Ureter (tissue), 1 donor: ENCODE results near the gene SGSM1. TPM values are rescaled to one million over a fixed set of nuclear protein-coding genes. Genes with fewer than 3 reads are reported as not detected.

Source experiments
- DNase-seq: peaks from one replicate; pipeline ENCODE4 v3.0.0-alpha.2; 2020; ENCODE audit warnings: low spot score
- total RNA-seq: library from RNA; stranded (reverse); gene quantifications from one replicate; pipeline ENCODE4 v1.2.4, GENCODE V29; 2023
- donor health status: DM: yes; HTN: yes; CAD: no.

Gene SGSM1, protein sequence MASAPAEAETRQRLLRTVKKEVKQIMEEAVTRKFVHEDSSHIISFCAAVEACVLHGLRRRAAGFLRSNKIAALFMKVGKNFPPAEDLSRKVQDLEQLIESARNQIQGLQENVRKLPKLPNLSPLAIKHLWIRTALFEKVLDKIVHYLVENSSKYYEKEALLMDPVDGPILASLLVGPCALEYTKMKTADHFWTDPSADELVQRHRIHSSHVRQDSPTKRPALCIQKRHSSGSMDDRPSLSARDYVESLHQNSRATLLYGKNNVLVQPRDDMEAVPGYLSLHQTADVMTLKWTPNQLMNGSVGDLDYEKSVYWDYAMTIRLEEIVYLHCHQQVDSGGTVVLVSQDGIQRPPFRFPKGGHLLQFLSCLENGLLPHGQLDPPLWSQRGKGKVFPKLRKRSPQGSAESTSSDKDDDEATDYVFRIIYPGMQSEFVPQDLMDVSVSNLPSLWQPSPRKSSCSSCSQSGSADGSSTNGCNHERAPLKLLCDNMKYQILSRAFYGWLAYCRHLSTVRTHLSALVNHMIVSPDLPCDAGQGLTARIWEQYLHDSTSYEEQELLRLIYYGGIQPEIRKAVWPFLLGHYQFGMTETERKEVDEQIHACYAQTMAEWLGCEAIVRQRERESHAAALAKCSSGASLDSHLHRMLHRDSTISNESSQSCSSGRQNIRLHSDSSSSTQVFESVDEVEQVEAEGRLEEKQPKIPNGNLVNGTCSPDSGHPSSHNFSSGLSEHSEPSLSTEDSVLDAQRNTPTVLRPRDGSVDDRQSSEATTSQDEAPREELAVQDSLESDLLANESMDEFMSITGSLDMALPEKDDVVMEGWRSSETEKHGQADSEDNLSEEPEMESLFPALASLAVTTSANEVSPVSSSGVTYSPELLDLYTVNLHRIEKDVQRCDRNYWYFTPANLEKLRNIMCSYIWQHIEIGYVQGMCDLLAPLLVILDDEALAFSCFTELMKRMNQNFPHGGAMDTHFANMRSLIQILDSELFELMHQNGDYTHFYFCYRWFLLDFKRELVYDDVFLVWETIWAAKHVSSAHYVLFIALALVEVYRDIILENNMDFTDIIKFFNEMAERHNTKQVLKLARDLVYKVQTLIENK
- total RNA-seq = 10.6 TPM

DNA sequence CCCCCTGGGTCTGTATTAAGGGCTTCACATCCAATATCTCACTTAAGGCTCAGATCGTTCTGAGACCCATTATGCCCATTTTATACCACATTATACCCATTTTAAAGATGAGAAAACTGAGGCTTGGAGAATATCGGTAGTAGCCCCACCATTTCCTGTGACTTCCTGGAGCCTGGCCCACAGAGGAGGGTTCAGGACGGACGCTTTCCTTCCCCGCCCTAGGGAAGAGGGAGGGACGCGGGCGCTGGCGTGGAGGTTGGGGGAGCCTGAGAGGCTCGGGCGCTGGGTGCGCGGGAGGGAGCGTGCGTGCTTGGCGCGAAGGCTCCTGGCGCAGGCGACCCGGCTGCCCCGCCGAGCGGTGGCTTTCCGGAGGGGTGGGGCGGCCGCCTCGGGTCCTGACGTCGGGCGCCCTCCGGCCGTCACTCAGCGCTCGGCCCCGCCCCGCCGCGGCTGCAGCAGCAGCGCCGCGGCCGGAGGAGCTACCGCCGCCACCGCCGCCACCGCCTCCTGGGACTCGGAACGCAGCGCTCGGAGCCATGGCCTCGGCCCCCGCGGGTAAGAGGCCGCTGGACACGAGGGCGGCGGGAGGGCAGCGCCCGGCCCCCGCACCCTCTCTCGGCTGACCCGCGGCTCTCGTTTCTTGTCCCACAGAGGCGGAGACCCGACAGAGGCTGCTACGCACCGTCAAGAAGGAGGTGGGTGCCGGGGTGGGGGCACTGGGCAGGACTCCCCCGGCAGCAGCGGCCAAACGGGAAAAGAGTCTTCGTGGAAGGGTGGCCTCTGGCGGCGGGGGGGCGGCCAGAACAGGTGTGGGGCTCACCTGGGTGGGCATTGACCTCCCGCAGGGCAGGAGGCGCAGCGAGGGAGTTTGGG, at the start of gene SGSM1:
Gene SGSM1, plus strand, starts transcription at position 422 of the 873 bp plus-strand sequence. Its CDS starts 115 bp downstream, at position 537.
- peak; percentile 71 for DNase-seq

DNA sequence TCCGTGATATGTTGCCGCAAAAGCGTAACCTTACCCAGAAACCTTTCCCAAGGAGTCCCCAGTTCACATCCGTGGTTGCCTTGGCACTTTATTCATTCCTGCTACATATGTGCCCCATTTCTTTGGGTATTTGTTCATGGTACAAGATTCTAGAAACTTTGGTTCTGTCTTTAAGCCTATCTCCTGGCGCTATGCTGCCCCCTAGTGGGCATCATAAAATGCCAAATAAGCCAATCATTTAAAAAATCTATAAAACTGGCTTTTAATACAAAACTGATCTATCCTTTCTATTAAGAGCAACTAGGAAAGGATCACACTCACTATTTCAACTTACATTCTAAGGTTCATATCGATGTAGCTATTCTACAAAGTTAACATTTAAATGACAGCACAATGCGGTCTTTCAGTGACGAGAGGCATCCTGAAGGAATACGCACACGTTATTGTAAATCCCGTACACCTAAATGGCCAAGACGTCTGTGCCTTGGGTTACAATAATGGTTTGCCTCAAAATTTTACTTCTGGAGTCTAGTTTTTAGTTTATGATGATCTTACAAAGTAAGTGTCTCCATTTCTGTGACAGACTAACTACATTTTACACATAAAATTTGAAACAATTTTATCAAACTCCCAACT, 47.7 kb upstream of the SGSM1 start:
- DNase-seq = no peak

DNA sequence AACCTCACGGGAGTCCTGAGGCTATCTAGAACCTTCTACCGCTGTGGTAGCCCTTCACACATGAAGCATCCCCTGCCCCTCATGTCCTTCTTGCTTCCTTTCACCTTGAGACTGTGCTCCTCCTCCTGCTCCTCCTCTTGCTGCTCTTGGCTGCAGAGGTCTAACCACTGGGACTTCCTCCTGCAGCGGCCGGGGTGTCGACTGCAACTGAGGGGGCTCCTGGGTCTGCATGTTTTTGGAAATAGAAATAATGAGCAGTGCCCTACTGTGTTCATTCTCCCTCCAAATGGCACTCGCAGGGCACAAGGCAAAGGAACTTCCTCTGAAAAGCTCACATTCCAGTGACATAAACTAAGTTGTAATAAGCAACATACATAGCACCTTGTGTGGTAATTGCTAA, 46.2 kb upstream of the SGSM1 start:
- no peak for DNase-seq

DNA sequence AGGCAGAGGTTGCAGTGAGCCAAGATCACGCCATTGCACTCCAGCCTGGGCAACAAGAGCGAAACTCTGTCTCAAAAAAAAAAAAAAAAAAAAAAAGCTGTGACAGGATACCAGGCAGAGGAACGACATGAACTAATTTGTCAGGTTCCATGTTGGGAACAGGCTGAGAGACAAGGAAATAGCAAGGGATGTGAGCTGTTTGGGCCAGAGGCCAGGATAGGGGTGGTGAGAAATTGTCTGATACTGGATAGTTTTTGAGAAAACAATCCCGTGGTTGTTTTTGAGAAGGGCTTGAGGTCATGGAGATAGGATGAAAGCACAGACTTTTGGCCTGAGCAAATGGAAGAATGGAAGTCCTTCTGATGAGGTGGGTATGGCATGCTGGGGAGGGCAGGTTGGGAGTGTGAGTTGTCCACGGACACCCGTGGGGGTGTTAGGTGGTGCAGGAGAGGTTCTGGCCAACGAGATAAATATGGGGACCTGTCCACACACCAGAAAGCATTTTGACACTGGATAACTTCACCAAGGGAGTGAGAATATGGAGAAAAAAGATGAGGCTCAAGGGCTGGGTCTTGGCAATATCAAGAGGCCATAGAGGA, 45.2 kb upstream of the SGSM1 start:
- DNase-seq = no peak

DNA sequence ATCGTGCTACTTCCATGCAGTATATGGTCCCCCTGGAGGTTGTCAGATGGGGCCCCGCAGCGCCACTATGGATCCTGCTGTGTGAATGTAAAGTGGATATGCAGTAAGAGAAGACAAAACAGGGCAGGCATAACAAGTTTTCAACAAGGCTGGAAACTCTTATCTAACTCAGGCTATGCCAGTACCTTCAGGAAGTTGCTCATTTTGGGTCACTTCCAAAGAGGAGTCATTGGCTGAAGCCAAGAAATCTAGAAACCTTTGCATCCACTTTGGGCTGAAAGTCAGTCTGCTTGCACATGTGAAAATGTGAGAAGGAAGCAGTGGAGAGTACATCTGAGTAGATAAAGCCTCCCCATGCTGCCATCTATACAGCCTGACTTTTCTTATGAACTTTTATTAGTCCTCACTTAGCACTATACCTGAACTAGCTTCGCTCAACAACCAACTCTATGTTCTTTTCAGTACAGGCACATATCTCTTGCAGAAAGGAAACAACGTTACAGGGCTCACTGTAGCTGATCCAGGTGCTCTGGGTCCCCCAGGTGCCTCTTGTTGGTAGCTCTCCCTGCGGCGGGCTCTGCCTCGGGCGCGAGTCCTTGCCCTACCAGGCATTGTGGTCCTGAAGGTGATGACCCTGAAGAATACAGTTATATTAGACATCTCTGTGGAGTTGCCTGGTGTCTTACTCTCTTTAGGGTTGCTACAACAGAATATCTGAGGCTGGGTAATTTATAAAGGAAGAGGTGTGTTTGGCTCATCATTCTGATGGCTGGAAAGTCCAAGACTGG, 43.9 kb upstream of the SGSM1 start:
- no peak for DNase-seq

DNA sequence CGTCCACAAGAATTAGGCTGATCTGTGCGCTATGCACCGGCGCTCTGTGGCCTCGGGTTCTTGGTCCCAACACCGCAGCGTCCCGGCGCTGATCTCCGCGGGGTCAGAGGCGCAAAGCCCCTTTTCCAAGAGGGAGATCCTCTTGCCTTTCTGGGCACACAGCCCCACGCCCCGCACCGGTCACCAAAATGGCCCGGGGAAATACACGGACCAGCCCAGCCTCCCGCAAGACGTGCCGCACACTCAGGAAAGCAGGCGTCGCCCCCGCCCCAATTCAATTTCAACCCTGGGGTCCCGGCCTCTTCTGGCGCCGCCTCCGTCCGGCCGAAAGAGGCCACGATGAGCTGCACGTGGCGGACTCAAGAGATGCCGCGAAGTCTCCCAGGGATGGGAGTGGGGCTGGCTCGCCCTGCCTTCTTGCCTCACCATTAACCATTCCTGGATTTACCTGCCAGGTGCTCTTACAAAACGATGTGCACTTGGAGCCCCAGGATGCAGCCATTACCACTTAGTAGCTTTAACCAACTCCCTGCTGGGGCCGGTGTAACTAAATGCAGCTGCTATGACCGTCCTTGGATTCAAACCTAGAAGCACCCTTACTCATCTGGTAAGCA, 42.0 kb upstream of the SGSM1 start:
- DNase-seq = no peak

DNA sequence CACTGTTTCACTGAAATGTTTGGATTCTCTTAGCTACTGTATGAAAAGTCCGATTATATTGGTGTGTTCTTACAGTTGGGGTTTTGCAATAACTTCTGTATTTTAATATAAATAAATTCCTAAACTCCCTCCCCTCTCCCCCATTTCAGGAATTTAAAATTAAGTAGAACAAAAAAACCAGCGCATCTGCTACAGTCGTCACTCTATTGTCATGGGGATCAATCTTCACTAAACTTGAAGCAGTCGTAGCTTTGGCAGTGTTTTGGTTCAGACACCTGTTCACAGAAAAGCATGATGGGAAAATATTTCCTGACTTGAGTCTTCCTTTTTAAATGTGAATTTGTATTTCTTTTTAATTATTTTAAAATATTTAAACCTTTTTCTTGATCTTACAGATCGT, 40.8 kb upstream of the SGSM1 start:
- no peak for DNase-seq

DNA sequence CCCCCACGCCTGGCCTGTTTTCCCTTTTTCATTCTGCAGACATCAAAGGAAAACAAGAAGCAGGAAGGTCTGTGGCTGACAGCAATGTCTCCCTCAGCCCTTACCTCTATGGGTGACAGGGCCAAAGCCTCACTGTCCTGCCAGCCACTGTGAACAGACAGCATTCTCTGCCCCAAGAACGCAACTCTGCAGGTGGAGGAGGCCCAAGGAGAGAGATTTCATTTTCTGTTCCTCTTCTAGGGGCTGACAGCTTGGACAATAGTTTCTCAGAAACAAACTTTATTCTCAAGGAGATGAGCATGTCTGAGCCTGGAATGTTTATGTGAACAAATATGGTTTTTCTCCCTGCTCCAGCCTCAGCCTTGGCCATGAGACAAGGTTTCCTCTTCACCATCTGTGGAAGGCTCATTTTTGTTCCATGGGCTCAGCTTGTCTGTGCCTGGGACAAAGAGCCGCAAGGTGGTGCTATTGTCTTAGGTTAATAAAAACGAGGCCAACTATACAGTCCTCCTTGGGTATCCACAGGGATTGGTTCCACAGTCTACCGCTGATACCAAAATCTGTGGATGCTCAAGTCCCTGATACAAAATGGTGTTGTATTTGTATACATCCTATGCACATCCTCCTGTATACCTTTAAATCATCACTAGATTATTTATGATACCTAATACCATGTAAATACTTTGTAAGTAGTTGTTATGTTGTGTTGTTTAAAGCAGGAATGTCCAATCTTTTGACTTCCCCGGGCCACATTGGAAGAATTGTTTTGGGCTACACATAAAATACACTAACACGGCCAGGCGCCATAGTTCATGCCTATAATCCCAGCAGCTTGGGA, 37.3 kb upstream of the SGSM1 start:
- peak; percentile 66 for DNase-seq

DNA sequence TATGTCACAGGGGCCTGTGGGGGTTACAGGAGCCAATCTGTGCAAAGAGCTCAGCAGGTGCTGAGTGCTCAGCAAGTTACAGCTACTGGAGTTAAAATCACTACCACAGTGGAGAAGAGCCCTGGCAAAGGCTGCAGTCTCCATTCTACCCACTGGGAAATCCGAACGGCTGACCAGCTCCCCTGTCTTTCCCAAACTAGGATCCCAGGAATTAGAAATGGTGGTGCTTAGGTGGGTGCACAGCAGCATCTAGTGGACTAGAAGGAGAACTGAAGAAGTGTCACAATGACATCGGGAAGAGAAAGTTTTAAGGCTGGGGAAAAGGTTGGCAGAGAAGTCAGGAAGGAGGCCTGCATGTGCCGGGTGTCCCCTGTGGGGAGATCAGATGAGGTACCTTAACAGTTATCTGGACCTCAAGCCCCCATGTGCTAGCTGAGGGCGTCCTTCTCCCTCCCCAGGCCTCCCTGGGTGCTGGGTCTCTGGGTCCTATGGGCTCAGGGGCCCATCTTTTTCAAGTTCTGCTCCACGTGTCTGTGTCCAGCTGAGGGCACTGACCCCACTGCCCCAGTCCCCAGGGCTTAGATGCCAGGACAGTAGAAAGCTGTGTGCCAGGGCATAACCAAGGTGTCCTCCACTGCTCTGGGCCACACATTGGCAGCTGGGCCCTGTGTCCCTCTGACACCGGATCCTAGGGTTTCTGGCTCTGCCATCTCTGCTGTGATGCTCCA, 33.4 kb upstream of the SGSM1 start:
- peak; percentile 24 for DNase-seq

DNA sequence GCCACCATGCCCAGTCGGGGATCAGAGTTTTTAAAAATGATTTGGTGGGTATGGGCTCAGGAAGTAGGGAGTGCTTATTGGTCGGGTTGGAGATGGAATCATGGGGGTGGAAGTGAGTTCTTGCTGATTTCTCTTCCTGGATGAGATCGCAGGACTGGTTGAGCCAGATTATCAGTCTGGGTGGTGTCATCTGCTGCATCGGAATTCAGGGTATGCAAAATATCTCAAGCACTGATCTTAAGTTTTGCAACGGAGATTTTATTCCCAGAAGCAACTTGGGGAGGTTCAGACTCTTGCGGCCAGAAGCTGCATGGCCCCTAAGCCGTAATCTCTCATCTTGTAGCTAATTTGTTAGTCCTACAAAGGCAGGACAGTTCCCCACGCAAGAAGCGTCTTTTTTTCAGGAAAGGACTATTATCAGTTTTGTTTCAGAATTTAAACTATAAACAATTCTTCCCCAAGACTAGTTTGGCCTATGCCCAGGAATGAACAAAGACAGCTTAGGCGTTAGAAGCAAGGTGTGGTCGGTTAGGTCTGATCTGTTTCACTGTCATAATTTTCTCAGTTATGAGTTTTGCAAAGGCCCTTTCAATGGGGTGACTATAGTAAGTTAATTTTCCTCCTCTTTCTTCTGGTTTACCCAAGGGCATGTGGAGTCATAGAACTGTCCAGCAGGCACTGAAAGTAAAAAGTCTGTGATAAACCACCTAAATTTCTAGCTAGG, 30.1 kb upstream of the SGSM1 start:
- DNase-seq = no peak

DNA sequence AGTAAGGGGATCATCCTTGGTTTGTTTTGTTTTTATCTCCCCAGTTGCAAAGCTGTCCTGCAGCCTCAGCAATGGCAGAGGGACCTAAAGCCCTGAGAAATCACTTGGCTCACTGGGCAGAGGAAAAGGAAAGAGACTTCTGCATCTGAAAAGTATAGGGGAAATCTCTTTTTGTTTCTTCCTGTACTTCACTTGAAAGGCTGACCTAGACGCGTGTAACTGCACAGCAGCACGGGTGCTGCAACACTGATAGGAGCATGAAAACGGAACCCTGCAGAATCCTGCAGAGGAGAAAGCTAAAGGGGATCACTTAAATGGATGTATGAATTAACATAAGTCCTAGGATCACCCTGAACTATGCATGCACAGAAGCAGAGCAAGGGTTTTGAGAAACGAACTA, 29.5 kb upstream of the SGSM1 start:
- DNase-seq = no peak

DNA sequence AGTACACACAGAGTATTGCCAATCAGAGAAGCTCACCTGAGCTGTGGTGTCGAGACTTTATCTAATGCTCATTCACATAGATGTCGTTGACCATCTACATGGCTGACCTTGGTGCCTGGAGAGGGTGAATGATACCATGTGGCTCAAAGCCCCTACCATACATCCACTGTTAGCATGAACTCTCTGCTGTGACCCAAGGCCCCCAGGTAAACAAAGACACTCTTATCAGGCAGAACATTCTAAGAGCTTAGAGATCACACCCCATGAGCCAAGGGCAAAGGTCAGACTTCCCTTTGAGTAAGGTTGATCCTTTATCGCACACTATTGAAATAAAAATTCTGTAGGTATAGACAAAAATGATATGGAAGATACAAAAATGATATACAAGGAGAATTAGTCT, 16.5 kb upstream of the SGSM1 start:
- no peak for DNase-seq

DNA sequence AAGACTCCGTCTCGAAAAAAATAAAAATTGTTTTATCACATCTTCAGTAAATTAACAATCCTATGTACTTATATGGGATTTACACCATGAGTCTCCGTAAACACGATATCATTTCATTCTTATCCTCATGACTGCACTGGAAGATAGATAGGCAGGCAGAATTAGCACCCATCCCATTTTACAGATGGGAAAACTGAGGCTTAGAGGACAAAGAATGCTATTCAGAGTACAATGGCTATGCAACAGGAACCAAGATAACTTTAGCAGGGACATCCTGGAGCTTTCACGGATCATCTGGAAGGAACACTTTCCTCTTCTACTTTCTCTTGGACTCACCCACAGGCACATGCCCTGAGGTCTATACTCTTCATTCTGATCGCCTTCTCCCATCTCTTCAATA, 14.6 kb upstream of the SGSM1 start:
- no peak for DNase-seq

DNA sequence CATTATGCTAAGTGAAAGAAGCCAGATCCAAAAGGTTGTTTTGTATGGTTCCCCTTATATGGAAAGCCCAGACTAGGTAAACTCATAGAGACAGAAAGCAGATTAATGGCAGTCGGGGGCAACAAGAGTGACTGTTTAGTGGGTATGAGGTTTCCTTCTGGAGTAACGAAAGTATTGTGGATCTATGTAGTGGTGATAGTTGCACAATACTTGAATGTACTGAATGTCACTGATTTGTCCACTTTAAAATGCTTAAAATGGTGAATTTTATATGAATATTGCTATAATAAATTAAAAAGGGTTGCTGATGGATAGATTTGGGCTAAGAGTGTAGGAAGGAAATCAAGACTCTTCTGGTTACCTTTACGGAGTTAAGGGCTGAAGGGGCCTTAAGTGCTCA, 10.0 kb upstream of the SGSM1 start:
- no peak for DNase-seq

DNA sequence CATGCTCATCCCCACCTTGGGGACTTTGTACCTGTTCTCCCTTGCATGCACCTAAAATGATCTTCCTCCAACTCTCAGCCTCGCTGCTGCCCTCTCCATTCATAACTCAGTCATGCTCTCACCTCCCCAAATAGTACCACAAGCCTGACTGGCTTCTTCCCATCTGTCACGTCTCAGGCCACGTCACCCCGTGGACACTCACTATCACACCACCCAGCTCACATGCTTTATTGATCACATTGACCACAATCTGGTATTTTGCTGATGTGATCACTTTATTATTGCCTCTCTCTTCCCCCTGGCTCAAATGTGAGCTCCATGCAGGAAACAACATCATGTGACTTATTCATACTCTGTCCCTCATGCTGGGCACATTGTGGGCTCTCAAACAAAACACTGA, 9.2 kb upstream of the SGSM1 start:
- DNase-seq = no peak

DNA sequence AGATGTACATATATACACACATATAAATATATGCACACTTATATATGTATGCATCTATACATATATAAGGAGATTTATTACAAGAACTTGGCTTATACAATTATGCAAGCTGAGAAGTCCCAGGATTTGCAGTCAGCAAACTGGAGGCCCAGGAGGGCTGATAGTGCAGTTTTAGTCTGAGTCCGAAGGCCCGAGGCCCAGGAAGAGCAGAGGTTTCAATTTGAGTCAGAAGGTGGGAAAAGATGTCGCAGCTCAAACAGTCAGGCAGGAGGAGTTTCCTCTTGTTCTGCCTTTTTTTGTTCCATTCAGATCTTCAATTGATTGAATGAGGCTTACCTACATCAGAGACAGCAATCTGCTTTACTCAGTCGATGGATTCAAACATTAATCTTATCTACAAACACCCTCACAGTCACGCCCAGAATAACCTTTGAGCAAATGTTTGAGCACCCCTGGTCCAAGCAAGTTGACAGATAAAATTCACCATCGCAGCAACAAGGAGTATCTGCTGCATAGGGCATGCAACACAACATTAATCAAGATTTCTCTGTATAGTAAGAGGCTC, 4.0 kb upstream of the SGSM1 start:
- no peak for DNase-seq

DNA sequence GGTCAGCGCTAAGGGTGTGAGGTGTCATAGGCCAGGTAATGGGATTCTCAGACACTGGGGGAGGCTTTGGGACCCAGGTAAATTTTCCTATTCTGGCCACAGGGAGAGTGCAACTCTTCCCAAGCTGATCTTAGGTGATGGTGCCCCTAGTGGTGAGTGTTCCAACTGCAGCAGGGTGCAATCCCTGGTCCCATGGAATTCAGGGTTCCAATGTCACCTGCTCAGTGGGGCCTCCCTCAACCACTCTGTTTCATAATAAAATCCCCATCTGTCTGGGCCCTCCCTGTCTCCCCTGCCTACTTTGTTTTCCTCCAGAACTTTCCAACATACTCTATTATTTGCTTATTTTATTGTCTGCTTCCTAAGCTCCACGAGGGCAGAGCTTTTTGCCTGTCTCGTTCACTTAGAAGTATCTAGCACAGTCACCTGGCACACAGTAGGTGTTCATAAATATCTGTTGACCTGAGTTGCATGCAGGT, 2.9 kb upstream of the SGSM1 start:
- no peak for DNase-seq
